ENCODE results near the gene EIF4E3.

DNA sequence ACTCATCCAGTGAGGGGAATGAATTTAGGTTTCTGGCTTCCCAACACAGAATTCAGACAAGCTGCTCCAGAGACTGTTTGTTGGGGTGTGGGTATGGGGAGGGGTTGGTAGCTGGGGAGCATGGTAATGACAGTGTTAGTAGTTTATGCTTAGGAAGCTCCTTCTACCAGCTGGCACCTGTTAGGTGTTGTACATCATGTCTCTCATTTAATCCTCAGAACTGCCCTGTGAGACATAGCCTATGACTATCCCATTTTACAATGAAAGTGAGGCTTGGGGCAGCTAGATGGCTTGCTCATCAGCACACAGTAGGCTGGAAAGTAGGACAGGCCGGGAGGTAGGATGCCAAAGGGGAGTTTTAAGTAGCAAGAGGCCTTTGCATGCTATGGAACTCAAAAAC is 2.5 kb downstream of the EIF4E3 start:
- TF ChIP-seq, protein P1, sequence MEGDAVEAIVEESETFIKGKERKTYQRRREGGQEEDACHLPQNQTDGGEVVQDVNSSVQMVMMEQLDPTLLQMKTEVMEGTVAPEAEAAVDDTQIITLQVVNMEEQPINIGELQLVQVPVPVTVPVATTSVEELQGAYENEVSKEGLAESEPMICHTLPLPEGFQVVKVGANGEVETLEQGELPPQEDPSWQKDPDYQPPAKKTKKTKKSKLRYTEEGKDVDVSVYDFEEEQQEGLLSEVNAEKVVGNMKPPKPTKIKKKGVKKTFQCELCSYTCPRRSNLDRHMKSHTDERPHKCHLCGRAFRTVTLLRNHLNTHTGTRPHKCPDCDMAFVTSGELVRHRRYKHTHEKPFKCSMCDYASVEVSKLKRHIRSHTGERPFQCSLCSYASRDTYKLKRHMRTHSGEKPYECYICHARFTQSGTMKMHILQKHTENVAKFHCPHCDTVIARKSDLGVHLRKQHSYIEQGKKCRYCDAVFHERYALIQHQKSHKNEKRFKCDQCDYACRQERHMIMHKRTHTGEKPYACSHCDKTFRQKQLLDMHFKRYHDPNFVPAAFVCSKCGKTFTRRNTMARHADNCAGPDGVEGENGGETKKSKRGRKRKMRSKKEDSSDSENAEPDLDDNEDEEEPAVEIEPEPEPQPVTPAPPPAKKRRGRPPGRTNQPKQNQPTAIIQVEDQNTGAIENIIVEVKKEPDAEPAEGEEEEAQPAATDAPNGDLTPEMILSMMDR (conservative IDR thresholded peaks at IDR 0.05 in 1 of 2, IDR thresholded peaks at IDR 0.05 in 1 of 2; ENCODE audit: low read depth in 1 of 2, low read length in 2 of 2) = no peak
- no peak for TF ChIP-seq EZH2 (IDR thresholded peaks at IDR 0.05; ENCODE audit: low read length, missing control alignments)
